Thymus (tissue), 11 donors: ENCODE measurements around the gene EHD1. TPM values are rescaled to one million over a fixed set of nuclear protein-coding genes. Genes with fewer than 3 reads are reported as not detected.

Source experiments
- DNase-seq, 9 donors: peaks; one replicate each; pipeline ENCODE4 v3.0.0-alpha.2; 2013; ENCODE audit warnings: low spot score in 9 of 9, low read depth in 6 of 9, missing footprints in 1 of 9
- H3K27ac ChIP-seq, 2 donors: one replicate each; pipeline ENCODE4 v1.5.1; 2013; ENCODE audit warnings: control low read depth in 1 of 2, low read depth in 1 of 2, low read length in 1 of 2, mild to moderate bottlenecking in 1 of 2, moderate library complexity in 1 of 2
- H3K27me3 ChIP-seq, 2 donors: one replicate each; pipeline ENCODE4 v1.5.1; 2013; ENCODE audit warnings: low read length in 1 of 2; ENCODE audit not compliant: control insufficient read depth in 2 of 2, insufficient read depth in 1 of 2
- H3K36me3 ChIP-seq, 2 donors: one replicate each; pipeline ENCODE4 v1.5.1; 2013; ENCODE audit warnings: low read length in 1 of 2, mild to moderate bottlenecking in 1 of 2, moderate library complexity in 1 of 2; ENCODE audit not compliant: control insufficient read depth in 2 of 2, insufficient read depth in 2 of 2
- H3K4me1 ChIP-seq, 2 donors: one replicate each; pipeline ENCODE4 v1.5.1; 2013; ENCODE audit warnings: low read length in 2 of 2; ENCODE audit not compliant: control insufficient read depth in 2 of 2, insufficient read depth in 2 of 2
- H3K4me3 ChIP-seq, 2 donors: one replicate each; pipeline ENCODE4 v1.5.1; 2013; ENCODE audit warnings: low read length in 2 of 2, control low read depth in 1 of 2, mild to moderate bottlenecking in 1 of 2
- H3K9me3 ChIP-seq, 2 donors: one replicate each; pipeline ENCODE4 v1.5.1; 2013; ENCODE audit warnings: low read length in 1 of 2, mild to moderate bottlenecking in 1 of 2; ENCODE audit not compliant: control insufficient read depth in 2 of 2, insufficient read depth in 1 of 2
- WGBS: extraction: QIAGEN DNeasy Blood & Tissue Kit; methylation state at CpG from one replicate; pipeline ENCODE4 v1.1.7; 2013; 5-methylcytosine and 5-hydroxymethylcytosine counted together
- polyA plus RNA-seq: library from polyadenylated mRNA; stranded (reverse); fragments of 200-250 nt; gene quantifications from one replicate; pipeline ENCODE4 v1.2.3, GENCODE V29; 2013
- total RNA-seq: library from RNA; stranded (reverse); fragments of 120-200 nt; gene quantifications from one replicate; pipeline ENCODE4 v1.2.4, GENCODE V29; 2013
- donor health status: healthy.

EHD1 gene
- total and polyA plus RNA-seq, 2 donors = 17.3 to 32.3 TPM

- H3K9me3 ChIP-seq = no peaks in the 10 kb centered on the region
- H3K27ac ChIP-seq = peak overlapping the region in 1 of 2 donors; percentile 39
- no peak overlapping the region for H3K4me3 ChIP-seq
- H3K36me3 ChIP-seq = peaks cover 0 to 12% of the 10 kb centered on the region in 2 donors
- no peak for DNase-seq
- 94% methylated on average over 15 of the region's 15 CpGs for WGBS
- H3K27me3 ChIP-seq = no peaks in the 10 kb centered on the region
- peaks cover 8 to 18% of the 10 kb centered on the region in 2 donors for H3K4me1 ChIP-seq
Observed at GRCh38 chr11:64841592-64842365, 36.6 kb downstream of the EHD1 start.

- DNase-seq = no peak
- Histone ChIP-seq H3K4me3 (no peak overlapping the region), H3K27me3 (no peaks in the 10 kb centered on the region), H3K27ac (no peak overlapping the region), H3K36me3 (peaks cover 5 to 12% of the 10 kb centered on the region in 2 donors), H3K4me1 (peaks cover 7 to 16% of the 10 kb centered on the region in 2 donors), H3K9me3 (no peaks in the 10 kb centered on the region)
- 97% methylated on average over 24 of the region's 24 CpGs for WGBS
Observed at GRCh38 chr11:64839887-64840782, 38.3 kb downstream of the EHD1 start.

GRCh38 chr11:64839335-64839734 is 39.1 kb downstream of the EHD1 start:
- no peaks in the 10 kb centered on the region for H3K27me3 ChIP-seq
- no peak overlapping the region for H3K27ac ChIP-seq
- peaks cover 6 to 12% of the 10 kb centered on the region in 2 donors for H3K36me3 ChIP-seq
- H3K4me1 ChIP-seq = peaks cover 5 to 11% of the 10 kb centered on the region in 2 donors
- H3K9me3 ChIP-seq = no peaks in the 10 kb centered on the region
- DNase-seq = no peak
- H3K4me3 ChIP-seq = no peak overlapping the region
- WGBS = 95% methylated on average over 13 of the region's 13 CpGs

DNA sequence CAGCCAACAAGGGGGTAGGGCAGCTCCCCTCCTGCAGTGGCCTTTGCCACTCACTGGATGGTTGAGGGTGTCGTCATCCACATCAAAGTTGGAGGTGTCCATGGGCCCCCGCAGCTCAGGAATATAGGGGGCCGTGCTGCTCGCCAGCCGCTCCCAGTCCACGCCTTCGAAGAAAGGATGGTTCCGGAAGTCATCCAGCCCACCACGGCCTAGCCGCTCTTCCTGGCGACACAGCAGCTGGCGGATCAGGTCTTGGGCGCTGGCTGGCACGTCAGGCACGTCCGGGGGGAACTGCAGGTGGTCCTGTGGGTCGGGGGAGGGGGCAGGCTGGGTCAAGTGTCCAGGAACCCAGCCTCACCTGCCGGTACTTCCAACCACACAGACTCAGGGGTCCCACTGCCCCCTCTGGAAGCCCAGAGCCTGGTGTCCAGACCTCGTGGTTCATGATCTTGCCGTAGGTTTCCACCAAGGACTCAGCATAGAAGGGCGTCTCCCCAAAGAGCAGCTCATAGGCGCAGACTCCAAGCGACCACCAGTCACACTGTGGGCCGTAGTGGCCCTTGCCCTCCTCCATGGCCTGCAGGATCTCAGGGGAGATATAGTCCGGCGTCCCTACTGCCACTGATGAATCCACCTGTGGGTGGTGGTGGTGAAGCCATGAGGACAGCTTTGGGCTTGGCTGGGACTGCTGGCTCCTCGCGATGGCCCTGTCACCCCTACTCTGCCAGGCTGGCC is 39.7 kb downstream of the EHD1 start:
- no peaks in the 10 kb centered on the region for H3K9me3 ChIP-seq
- peaks cover 2 to 6% of the 10 kb centered on the region in 2 donors for H3K4me1 ChIP-seq
- WGBS = 97% methylated on average over 28 of the region's 28 CpGs
- DNase-seq = no peak
- no peak overlapping the region for H3K27ac ChIP-seq
- H3K36me3 ChIP-seq = peaks cover 6 to 12% of the 10 kb centered on the region in 2 donors
- H3K27me3 ChIP-seq = no peaks in the 10 kb centered on the region
- no peak overlapping the region for H3K4me3 ChIP-seq

- no peak overlapping the region for H3K27ac ChIP-seq
- WGBS = 98% methylated on average over 10 of the region's 10 CpGs
- no peaks in the 10 kb centered on the region for H3K27me3 ChIP-seq
- H3K4me1 ChIP-seq = peaks cover 0 to 4% of the 10 kb centered on the region in 2 donors
- peaks cover 6 to 20% of the 10 kb centered on the region in 2 donors for H3K36me3 ChIP-seq
- H3K9me3 ChIP-seq = no peaks in the 10 kb centered on the region
- DNase-seq = no peak
- no peak overlapping the region for H3K4me3 ChIP-seq
Observed at GRCh38 chr11:64837887-64838351, 40.5 kb downstream of the EHD1 start.

DNA sequence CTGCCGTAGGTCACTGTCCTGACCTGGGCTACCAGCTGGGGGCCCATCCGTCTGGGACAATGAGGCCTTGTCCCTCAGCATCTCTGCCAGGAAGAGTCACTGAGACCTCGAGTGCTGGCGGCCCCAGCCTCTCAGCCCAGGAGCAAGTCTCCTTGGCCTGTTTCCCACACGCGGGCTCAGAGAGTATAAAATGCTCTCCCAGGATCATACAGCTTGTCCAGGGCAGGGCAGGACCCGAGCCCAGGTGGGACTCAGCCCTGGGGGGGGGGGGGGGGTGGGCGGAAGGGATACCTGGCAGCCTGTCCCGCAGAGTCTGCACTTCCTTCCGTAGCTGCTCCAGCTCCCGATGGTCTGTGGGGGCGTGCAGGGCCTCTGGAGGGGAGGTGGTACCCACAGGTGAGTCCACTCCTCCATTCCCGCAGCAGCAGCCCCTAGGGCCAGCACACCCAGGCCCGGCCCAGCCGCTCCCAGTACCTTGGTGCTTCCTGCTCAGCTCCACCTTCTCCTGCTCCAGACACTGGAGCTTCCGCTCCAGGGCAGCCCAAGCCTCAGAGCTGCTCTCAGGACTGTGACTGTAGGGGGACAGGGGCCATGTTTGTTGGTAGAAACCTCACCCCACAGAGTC is 41.9 kb downstream of the EHD1 start:
- Histone ChIP-seq H3K9me3 (no peaks in the 10 kb centered on the region), H3K27me3 (no peaks in the 10 kb centered on the region), H3K4me1 (no peaks in the 10 kb centered on the region), H3K4me3 (no peak overlapping the region), H3K27ac (no peak overlapping the region), H3K36me3 (peaks cover 6 to 28% of the 10 kb centered on the region in 2 donors)
- no peak for DNase-seq
- WGBS = 98% methylated on average over 16 of the region's 16 CpGs

GRCh38 chr11:64835616-64836447 is 42.6 kb downstream of the EHD1 start:
- no peaks in the 10 kb centered on the region for H3K27me3 ChIP-seq
- no peak overlapping the region for H3K4me3 ChIP-seq
- peaks cover 6 to 28% of the 10 kb centered on the region in 2 donors for H3K36me3 ChIP-seq
- no peaks in the 10 kb centered on the region for H3K9me3 ChIP-seq
- no peaks in the 10 kb centered on the region for H3K4me1 ChIP-seq
- 98% methylated on average over 17 of the region's 17 CpGs for WGBS
- no peak for DNase-seq
- H3K27ac ChIP-seq = no peak overlapping the region
